GM21381 (cell line): Measurements from ENCODE around the gene NDST1.

Source experiments
- ATAC-seq: cut with Tn5 transposase; IDR thresholded peaks from one replicate; pipeline ENCODE4 v1.9.1; 2021; ENCODE audit warnings: mild to moderate bottlenecking, moderate library complexity; ENCODE audit not compliant: unreplicated experiment

The NDST1 gene

GRCh38 chr5:150521939-150522503, 14.1 kb downstream of the NDST1 start:
- no peak for ATAC-seq

GRCh38 chr5:150522504-150523414, 14.8 kb downstream of the NDST1 start:
- ATAC-seq = no peak

DNA sequence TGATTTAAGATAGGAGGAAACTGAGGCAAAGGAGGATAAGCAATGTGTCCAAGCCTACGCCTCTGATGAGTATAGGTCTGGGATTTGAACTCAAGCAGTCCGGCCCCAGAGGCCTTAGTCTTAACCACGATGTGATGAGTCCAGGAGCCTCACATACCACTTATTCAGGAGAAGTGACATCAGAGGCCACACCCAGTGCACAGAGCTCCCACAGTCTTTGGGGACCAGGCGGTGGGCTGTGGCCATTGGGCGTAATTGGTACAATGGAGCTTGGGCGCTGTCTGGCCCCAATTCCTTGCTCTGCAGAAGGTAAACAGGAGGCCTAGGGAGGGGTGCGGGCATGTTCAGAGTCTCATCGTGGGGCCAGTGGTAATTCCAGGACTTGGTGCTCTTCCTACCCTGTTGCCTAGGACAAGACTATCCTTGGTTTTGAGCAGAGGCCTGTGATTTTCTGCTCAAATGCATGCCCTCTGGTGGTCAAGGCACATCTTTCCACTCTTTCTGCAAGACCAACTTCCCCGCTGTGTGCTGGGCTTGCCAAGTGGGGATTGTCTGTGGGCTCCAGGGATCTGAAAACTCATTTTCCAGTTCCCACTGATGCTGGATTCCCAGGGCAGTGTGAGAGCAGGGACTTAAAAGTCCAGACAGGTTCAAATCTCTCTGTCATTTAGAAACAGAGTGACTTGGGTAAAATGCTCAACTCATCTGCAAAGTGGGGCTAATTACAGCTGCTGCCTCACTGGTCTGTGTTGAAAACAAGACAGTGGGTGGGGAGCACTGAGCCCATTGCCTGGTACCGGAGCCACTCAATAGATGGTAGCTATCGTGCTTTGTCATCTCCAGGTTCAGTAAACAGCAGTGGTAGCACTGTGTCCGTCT, 15.8 kb downstream of the NDST1 start:
- no peak for ATAC-seq

DNA sequence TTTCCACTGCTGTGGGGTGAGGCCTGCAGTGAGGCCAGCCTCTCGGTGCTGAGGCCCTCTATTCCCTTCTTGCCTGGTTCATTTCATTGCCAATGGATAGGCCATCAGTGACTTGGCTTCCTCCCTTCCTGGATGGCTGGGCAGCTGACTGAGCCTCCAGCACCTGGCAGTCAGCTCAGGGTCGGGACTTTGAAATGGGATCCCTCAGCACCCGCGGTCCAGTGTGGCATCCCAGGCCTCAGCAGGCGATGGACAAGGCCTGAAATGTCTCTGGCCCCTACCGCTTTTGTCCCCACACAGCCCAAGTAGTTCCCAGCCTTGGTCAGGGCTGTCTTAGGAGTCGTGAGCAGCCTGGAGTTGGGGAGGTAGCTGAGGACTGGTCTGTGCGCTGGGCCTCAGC, 17.2 kb downstream of the NDST1 start:
- no peak for ATAC-seq

DNA sequence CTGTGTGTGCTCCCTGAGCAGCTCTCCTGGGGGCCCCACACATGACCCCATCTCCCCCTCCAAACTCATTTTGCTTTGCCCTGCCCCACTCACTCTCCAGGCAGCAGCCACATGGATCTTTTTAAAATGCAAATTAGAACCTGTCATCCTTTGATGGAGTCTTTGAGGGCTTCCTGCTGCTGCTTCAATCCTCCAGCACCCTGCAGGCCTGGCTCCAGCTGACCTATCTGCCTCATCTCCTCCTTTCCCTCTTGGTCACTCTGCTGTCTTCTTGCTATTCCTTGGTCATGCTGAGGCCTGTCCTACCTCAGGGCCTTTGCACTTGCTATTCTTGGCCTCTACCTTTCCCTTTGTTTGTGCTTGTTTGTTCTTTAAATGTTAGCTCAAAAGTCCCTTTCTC, 17.9 kb downstream of the NDST1 start:
- ATAC-seq = no peak

DNA sequence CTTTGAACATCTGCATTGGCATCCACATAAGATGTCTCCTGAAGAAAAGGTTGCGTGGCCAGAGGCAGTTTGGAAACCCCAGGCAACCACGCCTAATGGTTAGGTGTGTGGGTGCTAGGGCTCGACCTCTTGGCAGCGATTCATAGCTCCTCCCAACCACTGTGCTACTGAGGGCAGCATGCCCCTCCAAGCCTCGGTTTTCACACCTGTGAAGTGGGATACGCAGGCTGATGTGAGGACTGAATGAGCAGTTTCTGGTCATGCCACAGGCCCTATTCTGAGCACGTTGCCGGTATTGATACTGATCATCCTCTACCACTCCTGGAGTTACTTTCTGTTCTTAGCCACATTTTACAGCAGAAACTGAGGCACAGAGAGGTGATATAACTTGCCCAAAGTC, 19.1 kb downstream of the NDST1 start:
- no peak for ATAC-seq

GRCh38 chr5:150527808-150528207, 19.9 kb downstream of the NDST1 start:
- no peak for ATAC-seq

DNA sequence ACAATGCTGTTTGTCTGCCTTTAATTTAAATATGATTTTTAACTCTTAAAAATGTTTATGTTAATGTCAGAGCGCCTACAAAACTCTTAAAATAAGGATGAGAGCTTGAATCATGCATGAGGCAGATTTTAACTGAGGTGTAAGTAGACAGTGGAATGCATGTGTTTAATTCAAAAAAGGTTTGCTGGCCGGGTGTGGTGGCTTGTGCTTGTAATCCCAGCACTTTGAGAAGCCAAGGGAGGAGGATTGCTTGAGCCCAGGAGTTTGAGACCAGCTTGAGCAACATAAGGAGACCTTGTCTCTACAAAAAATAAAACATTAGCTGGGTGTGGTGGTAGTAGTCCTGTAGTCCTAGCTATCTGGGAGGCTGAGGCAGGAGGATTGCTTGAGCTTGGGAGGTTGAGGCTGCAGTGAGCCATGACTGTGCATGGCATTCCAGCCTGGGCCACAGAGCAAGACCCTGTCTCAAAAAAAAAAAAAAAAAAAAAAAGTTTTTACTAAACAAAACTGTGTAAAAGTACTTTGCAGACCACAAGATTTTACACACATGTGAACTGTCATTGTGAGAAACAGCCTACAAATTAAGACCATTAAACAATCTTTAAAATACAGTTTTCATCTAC, 21.1 kb downstream of the NDST1 start:
- ATAC-seq = no peak

- no peak for ATAC-seq
Observed at GRCh38 chr5:150529555-150529954, 21.6 kb downstream of the NDST1 start.

DNA sequence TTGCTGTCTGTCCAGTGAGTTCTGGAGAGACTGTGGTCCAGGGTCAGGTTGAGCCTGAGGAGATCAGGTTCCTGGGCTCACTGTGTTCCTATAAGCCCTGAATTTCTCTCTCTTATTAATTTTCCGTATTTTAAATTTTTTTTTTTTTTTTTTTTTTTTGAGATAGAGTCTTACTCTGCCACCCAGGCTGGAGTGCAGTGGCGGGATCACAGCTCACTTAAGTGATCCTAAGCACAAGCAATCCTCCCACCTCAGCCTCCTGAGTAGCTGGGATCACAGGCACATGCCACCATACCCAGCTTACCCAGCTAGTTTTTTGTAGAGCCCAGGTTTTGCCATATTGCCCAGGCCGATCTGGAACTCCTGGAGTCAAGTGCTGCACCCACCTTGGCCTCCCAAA, 22.5 kb downstream of the NDST1 start:
- no peak for ATAC-seq

- ATAC-seq = no peak
Observed at GRCh38 chr5:150530951-150531588, 23.1 kb downstream of the NDST1 start.

- ATAC-seq = no peak
Observed at GRCh38 chr5:150531686-150532085, 23.8 kb downstream of the NDST1 start.

DNA sequence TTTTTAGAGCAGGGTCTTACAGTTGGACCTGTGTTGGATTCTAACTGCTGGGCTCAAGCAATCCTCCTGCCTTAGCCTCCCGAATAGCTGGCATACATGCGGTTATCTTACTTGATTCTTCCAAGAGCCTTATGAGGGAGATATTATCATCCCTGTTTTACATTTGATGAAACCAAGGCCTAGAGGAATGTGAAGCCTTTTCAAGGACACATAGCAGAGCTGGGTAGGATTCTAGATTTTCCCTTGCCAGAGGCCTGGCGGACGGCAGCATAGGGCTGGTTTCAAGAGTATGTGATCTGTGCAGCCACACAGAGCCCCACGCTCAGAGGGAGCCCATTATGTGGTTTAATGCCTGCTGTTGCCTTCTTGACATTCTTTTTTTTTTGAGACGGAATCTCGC, 24.2 kb downstream of the NDST1 start:
- ATAC-seq = no peak

DNA sequence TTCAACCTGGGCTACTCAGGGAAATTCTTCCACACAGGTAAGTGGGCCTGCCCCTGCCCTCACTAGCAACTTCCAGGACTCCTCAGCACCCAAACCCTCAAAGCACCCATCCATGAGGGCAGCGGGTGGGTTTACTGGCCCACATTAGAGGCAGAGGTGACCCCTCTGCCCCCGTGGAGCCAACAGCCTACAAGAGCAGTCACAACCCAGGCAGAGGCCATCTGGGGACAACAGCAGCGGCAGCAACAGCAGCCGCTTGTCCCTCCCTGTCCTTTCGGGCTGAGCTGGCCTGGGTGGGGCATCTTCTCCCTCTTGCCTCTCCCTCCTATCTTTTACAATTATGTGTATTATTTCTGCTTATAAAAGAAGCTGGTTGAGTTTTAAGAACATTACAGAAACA, 25.1 kb downstream of the NDST1 start:
- no peak for ATAC-seq

GRCh38 chr5:150534811-150535210, 26.9 kb downstream of the NDST1 start:
- no peak for ATAC-seq

GRCh38 chr5:150535611-150536010, 27.7 kb downstream of the NDST1 start:
- ATAC-seq = no peak

DNA sequence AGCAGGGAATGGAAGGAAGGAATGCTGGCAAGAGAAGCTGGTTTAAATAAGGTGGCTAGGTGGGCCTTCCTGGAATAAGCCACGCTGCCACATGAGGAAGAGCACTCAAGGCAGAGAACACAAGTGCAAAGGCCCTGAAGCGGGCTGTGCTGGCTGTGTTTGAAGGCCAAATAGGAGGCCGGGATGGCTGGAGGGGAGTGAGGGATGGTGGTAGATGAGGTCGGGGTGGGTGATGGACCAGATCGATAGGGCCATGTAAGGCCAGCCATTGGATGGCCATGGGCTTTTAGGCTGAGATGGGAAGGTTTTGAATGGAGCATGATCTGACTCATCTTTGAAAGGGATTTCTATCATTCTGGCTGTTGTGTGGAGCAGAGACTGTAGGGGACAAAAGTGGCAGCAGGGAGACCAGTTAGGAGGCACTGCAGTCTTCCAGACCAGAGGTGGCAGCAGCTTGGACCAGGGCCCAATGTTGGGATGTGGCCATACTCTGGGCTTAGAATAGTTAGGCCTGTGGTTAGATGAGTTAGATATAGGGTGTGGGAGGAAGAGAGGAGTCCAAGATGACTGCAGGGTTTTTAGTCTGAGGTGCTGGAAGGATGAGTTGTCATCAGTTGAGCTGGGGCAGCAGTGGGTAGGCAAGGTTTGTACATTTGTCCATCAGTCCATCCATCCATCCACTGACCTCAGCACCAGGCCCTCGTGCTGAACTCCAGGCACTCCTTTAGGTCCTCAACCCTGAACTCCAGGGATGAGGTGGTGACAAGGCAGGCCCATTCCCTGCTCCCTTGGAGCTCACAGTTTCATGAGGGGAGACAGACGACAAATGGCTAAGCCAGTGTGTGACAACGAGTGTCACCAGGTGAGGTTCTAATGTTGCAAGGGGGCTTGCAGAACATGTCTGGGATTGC, 30.3 kb downstream of the NDST1 start:
- no peak for ATAC-seq

GRCh38 chr5:150539206-150539605, 31.3 kb downstream of the NDST1 start:
- no peak for ATAC-seq

GRCh38 chr5:150540042-150540441, 32.1 kb downstream of the NDST1 start:
- ATAC-seq = no peak
